HG03457 (cell line): ENCODE results near the gene YEATS2.

Experiments used
- ATAC-seq: cut with Tn5 transposase; IDR thresholded peaks from one replicate; pipeline ENCODE4 v1.9.1; 2021; ENCODE audit warnings: moderate number of reproducible peaks; ENCODE audit not compliant: unreplicated experiment

Gene YEATS2

DNA sequence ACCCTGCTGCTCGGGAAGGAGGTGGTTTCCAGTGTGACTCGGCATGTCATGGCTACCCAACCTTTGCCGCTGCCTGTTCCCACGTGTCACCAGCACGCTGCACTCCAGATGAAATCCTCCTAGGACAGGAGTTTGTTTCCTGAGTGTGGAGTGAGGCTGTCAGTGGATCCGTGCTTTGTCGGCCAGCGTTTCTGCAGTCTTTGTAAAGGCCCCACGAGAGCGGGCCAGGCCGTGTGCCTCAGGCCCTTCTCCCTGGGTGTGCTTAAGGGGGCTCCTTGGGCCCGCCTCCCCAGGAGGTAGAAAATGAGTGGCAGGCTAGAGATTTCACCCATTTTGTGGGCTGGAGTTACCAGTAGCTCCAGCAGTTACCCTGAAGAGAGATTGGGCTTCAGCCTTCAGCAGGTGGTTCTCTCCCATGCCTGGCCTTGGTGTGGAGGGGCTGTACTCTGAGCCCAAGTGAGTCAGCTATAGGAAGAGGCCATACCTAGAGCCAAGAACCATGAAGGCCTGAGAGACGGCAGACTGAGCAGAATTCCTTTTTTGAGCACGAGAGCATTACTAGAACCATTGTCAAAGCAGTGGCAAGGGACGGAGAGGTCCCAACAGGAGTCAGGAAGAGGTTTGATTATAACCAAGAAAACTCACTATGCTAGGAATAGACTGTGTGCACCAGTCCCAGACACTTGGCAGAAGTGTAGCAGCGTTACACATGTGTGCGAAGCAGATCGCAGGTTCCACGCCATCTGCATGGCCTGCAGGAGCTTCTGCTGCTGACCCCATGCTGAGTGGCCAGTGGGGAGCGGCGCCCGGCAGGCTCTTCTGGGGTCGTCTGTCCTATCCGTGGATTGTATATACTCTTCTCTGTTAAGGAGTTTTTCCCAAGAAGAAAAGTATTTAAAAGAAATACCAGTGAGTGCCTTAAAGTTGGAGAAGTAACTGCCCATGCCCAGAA lies 113.3 kb downstream of the YEATS2 start:
- no peak for ATAC-seq

GRCh38 chr3:183811638-183812037 lies 114.0 kb downstream of the YEATS2 start:
- no peak for ATAC-seq

DNA sequence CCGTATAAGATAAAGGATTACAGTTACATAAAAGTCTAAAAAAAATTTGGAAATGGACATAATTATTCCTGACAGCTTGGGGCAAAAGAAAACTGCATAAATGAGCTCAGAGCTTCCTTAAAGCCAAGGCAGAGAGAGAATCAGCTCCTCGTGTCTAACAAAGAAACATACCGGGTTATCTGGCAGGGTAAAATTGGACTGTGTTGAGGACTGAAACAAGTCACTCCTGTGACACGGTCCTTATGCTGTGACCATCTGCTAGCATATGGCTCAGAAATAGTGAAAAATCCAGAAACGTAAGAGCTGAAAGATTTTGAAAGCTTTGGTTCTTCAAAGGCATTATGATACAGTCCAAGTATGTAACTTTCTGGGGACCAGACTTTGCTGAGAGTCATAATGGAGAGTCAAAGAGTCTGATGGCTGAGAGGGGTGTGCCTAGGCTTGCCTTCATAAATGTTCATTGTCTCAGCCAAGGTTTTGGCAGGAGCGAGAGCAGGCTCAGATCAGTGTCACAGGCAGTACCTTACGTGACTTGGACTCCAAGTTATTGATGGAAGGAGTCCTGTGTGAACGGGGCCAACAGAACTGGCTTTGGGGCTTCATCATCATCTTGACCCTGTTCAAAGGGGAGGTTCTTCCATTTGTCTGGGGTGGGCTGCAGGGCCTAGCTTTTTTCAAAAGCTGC lies 115.3 kb downstream of the YEATS2 start:
- no peak for ATAC-seq

GRCh38 chr3:183814240-183814639 lies 116.6 kb downstream of the YEATS2 start:
- ATAC-seq, result no peak

- ATAC-seq, result no peak
Measured at GRCh38 chr3:183815563-183815940, 118.0 kb downstream of the YEATS2 start.

DNA sequence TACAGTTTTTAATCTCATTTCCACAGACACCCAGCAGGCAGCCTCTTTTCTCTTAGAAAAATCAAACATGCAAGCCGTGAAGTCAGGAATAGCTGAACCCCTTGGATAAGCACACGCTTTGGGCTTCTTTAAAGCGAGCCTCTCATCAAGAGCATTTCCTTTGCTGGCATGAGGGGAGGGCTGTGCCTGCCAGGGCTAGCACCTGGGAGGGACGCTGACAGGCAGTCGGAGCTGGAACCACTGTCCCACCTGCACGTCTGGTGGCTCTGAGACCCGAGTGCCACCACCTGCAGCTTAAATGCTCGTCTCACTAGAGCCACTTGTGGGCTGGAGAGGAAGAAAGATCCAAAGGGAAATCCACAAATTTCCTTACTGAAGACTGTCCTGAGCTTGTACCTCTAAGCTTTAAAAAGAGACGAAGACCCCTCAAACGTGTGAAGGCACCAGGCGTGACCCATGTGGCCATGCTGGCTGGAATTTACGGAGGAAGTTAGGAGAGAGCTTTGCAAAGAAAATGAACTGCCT lies 118.4 kb downstream of the YEATS2 start:
- ATAC-seq, result no peak

GRCh38 chr3:183816681-183817510 lies 119.3 kb downstream of the YEATS2 start:
- ATAC-seq, result no peak

GRCh38 chr3:183817639-183818038 lies 120.0 kb downstream of the YEATS2 start:
- ATAC-seq, result no peak

DNA sequence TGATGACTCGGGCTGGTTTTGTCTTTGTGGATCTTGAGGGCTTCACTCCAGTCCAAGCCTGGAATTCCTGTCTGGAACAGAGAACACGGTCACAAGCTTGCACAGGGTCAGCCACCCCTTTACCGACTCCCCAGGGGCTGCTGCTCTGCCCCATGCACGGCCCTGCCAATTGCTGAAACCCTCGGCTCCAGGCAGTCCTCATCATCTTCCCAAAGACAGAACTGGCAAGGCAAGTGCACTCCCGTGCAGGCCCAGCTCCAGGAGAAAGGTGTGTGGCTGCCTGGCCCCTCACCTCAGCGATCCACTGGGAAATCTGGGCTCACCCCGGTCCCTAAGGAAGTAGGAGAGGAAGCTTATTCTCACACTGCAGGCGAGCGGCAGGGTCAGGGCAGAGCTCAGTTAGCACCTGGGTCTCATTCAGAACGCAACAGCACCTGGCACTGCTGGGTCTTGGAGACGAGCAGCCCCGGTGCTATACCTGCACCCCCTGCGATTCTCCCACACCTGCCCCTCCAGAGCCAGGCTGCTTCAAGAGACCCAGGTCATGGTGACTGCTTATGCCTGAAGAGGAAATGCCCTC lies 120.5 kb downstream of the YEATS2 start:
- ATAC-seq, result no peak

- ATAC-seq, result no peak
Measured at GRCh38 chr3:183818706-183819624, 121.4 kb downstream of the YEATS2 start.

DNA sequence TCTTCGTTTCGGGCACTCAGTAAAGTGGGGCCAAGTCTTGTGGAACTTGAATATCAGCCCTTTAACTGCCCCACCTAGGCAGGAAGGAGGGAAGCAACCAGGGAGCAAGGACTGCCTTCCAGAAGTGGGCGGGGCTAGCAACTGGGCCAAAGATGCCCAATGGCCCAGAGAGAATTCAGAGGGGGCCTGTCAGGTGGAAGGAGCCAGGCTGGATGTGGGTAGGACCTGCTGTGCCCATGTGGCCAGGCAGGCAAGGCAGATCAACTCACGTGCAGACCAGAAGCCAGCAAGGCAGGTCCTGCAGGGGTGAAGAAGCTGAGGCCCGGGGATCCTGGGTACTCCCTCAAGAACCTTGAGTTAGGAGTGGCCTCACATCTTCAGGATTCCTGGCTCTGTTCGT lies 122.2 kb downstream of the YEATS2 start:
- no peak for ATAC-seq

DNA sequence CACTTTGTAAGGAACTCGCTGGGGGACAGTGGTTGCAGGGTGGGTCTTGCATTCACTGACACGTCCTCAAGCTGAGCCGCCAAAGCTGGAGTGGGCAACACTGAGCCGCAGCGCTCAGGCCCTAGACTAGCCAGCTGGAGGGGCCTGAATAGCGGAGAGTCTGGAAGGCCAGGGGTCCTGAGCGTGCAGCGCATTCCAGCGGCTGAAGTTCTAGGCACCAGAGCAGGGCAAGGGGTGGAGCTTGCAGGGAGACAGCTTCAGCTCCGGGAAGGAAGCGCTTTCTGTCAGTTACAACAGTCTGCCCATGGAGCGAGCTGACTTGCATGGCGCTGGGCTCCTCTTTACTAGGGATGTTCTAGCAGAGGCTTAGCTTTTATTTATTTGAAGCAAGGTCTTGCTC lies 125.0 kb downstream of the YEATS2 start:
- ATAC-seq, result no peak

GRCh38 chr3:183823963-183824362 lies 126.4 kb downstream of the YEATS2 start:
- ATAC-seq, result no peak

DNA sequence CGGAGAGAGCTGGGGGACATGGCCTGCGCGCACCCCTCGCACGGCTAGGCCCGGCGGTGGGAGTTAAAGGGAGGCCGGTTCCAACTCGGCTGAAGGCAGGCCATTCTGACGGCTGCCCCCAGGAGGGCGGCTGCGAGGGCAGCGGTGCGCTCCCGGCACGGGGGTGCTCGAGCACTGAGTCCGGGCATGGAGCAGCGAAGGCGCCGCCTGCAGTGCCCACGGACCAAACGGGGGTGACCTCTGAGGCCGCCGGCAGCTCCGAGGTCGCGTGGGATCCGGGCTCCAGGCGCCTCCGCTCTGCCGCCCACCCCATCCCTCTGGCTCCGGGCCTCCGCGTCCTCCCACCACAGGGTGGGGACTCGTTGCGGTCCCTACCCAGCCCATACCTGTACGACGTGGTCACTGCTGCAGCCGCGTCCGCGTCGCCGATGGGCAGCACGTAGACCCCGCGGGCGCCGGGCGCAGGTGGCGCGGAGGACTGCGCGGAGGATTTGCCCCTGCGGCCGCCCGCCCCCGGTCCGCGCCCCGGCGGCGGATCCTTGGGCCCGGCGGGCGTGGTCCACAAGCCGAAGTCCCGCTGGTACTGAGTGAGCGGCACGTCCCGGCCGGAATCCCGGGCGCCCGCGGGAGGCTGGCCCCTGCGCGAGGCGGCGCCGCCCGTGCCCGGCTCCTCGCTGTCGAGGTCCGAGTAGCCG lies 127.3 kb downstream of the YEATS2 start:
- ATAC-seq, result peak; percentile 24

DNA sequence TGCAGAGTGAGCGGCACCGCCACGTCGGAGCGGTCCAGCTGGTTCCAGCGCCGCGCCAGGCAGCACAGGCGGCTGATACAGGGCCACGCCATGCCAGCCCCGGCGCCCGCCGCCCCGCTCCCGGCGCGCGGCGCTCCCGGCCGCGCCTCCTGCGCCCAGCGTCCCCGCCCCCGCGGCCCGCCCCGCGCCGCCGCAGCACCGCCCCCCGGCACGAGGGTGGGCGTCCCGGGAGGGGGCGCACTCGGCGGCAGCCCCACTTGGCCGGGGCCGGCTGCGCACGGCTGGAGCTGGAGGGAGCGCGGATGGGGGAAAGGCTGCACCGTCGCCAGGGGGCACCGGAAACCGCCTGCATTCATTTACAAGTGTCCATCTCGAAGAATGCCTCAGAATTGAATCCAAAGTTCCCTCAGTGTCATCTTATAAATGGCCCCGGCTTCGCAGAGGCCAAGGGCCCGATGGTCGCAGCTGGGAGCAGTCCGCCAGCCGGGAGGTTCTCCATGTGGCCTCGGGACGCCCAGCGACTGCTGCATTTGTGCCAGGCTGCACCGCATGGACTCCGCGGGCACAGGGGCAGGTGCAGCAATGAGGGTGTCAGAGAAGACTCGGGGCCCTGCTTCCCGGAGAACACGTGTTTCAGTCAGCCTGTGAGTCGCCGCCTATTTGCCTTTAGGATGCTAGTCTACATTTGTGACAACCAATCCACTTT lies 128.0 kb downstream of the YEATS2 start, which contains the start of gene MAP6D1:
MAP6D1 (minus strand) TSS at position 122 of the 706 bp plus-strand sequence; CDS start at position 92, 30 bp downstream.
- ATAC-seq, result peak; percentile 47

- no peak for ATAC-seq
Measured at GRCh38 chr3:183826448-183827250, 129.1 kb downstream of the YEATS2 start.

DNA sequence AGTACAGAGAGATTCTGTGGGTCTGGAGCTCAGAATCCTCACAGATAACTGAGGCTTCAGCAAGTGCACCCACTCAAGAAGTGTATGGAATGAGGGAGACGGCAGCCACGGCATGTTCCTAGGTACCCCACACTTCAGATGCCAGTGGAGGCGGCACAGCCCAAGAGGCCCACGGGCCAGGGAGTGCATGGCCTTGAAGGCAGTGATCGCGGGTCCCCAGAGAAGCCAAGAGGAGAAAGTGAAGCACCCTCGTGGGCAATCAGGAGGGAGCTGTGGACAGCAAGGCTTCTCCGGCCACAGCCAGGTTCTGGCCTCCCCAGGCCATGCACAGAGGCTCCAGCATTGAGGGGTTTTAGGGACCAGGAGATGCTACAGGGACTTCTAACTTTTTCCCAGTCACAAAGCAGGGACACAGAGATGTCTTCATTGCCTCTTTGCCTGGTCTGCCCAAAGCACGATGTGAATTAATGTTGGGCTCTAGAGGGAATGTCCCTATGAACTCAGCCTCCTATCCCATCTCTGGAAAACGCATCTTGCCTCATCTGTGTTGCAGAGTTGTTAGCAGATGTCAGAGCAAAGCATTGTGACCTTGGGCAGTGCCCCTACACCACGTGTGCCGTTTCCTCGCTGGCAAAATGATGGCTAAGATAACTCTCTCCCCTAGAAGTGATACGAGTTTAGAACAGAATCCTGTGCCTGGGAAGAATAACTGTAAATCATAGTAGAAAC lies 130.4 kb downstream of the YEATS2 start:
- ATAC-seq, result no peak
